ENCODE data around the gene KDM1B.
A peak's percentile ranks its signal among the peaks of the same experiment; 100 is the strongest.

The KDM1B gene

GRCh38 chr6:18240230-18240629, 85.0 kb downstream of the KDM1B start:
- no peak for DNase-seq

- no peak for DNase-seq
Observed at GRCh38 chr6:18241208-18242038, 86.2 kb downstream of the KDM1B start.

- DNase-seq, result no peak
Observed at GRCh38 chr6:18242062-18242851, 87.0 kb downstream of the KDM1B start.

GRCh38 chr6:18243302-18243893, 88.2 kb downstream of the KDM1B start:
- DNase-seq, result no peak

- DNase-seq, result no peak
Observed at GRCh38 chr6:18244251-18244650, 89.0 kb downstream of the KDM1B start.

GRCh38 chr6:18245079-18245478, 89.9 kb downstream of the KDM1B start:
- no peak for DNase-seq

- DNase-seq, result no peak
Observed at GRCh38 chr6:18245642-18246041, 90.4 kb downstream of the KDM1B start.

GRCh38 chr6:18246205-18246604, 91.0 kb downstream of the KDM1B start:
- DNase-seq, result no peak

- no peak for DNase-seq
Observed at GRCh38 chr6:18247002-18247401, 91.8 kb downstream of the KDM1B start.

GRCh38 chr6:18248698-18249097, 93.5 kb downstream of the KDM1B start:
- DNase-seq, result no peak

- DNase-seq, result no peak
Observed at GRCh38 chr6:18249271-18249670, 94.0 kb downstream of the KDM1B start.

GRCh38 chr6:18253635-18254034, 98.4 kb downstream of the KDM1B start:
- no peak for DNase-seq

GRCh38 chr6:18254793-18255192, 99.6 kb downstream of the KDM1B start:
- DNase-seq, result no peak

- DNase-seq, result no peak
Observed at GRCh38 chr6:18259675-18260447, 104.6 kb downstream of the KDM1B start.

- no peak for DNase-seq
Observed at GRCh38 chr6:18260448-18261106, 105.4 kb downstream of the KDM1B start.

GRCh38 chr6:18261877-18262276, 106.7 kb downstream of the KDM1B start:
- no peak for DNase-seq

- no peak for DNase-seq
Observed at GRCh38 chr6:18262702-18263417, 107.6 kb downstream of the KDM1B start.

GRCh38 chr6:18263418-18264218, 108.4 kb downstream of the KDM1B start:
- peak; percentile 31 for DNase-seq

- peak; percentile 89 for DNase-seq
Observed at GRCh38 chr6:18264219-18264922, 109.1 kb downstream of the KDM1B start, which contains the start of gene DEK. Gene DEK (minus strand): TSS chr6:18264530. CDS start chr6:18263987, 543 bp downstream.

- peak; percentile 66 for DNase-seq
Observed at GRCh38 chr6:18264923-18265377, 109.7 kb downstream of the KDM1B start.

Measured in KG1 (cell line).